ENCODE measurements around the gene CAPN13.

CAPN13 gene

DNA sequence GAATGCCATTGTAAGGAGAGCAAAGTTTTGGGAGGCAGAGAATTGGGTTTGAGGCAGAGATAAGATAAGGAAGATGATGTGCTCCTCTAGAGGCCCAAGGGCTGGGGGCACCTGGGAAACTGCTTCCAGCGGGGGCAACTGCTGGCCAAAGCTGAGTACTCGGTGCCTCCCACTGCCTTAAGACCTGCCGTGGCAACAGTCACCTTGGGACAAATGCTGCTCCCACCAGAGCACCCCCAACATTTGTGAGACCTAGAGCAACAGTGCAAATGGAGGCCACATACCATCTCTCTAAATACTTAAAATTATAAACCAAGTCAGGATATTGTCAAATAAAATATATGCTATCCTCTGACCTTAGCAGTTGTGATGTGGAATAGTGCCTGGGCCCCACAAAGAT, 127.1 kb downstream of the CAPN13 start:
- Mint-ChIP-seq H3K27ac (no peak overlapping the region), H3K27me3 (peaks cover 1% of the 10 kb centered on the region), H3K9me3 (ENCODE audit: low read depth) (no peaks in the 10 kb centered on the region), H3K4me1 (ENCODE audit: low read depth) (no peaks in the 10 kb centered on the region), H3K36me3 (no peaks in the 10 kb centered on the region), H3K4me3 (no peak overlapping the region)

DNA sequence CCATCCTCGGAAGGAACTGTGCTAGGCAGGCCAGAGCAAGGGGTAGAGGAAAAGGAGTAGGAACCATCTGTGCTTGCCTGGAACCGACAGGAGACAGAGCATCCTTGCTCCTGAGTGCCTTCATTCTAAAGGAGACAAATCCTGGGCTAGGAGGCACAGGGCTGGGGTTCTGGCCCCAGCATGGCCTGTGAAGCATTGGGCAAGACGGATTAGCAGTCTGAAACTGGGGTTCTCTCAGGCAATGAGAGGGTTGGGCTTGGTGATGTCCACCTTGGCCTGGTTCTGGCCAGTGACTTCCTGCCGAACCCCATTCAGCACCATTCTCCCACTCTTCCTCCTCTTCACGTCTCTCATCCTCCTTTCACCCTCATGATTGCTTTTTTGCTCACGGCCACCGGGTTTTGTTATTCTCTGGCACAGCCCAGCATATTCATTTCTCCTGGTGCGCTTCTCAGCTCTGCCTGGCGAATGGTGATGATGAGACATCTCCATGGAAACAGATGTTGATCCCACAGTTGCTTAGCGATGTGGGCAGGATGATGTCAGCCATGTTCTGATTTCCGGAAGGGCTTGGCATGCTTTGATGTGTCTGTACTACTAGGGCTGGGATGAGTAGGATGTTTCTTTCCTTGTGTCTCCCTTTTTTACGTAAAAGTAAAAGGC, 127.7 kb downstream of the CAPN13 start:
- no peak overlapping the region for H3K4me3 Mint-ChIP-seq
- no peaks in the 10 kb centered on the region for H3K4me1 Mint-ChIP-seq (ENCODE audit: low read depth)
- H3K27me3 Mint-ChIP-seq: peaks cover 1% of the 10 kb centered on the region
- H3K9me3 Mint-ChIP-seq (ENCODE audit: low read depth): no peaks in the 10 kb centered on the region
- H3K27ac Mint-ChIP-seq: no peak overlapping the region
- no peaks in the 10 kb centered on the region for H3K36me3 Mint-ChIP-seq

DNA sequence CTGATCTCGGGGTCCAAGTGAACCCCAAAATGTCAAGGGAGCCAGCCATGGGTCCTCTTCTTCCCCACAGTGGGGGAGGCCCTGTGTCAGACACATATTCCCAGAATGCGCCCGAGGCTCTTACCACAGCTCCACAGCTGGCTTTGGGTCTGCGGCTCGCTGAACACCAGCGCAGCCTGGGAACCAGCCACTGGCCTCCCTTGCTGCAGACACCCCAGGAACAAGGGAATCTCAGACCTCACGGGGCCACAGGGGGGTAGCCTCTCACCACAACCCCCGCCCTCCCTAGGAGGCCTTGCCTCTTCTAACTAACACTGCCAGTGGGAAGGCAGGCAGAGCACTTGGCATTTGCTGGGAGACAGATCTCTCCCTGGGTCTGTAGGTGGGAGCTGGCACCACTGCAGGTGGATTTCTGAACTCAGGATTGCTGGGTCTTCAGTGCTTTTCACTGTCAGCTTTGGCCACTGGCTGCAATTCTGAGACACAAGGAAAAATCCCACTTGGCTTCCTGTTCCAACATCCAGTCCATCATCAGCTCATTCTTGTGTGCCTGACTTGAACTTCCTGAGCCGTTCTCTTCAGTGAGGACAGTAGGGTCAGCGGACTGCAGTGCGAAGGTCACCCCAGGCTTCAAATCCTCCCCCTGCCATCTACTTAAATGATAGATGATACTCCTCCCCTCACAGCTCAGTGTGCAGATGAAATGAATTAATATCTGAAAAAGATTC, 128.7 kb downstream of the CAPN13 start:
- Mint-ChIP-seq H3K4me1 (ENCODE audit: low read depth) (no peaks in the 10 kb centered on the region), H3K36me3 (no peaks in the 10 kb centered on the region), H3K9me3 (ENCODE audit: low read depth) (no peaks in the 10 kb centered on the region), H3K27ac (no peak overlapping the region), H3K27me3 (peaks cover 3% of the 10 kb centered on the region), H3K4me3 (no peak overlapping the region)

DNA sequence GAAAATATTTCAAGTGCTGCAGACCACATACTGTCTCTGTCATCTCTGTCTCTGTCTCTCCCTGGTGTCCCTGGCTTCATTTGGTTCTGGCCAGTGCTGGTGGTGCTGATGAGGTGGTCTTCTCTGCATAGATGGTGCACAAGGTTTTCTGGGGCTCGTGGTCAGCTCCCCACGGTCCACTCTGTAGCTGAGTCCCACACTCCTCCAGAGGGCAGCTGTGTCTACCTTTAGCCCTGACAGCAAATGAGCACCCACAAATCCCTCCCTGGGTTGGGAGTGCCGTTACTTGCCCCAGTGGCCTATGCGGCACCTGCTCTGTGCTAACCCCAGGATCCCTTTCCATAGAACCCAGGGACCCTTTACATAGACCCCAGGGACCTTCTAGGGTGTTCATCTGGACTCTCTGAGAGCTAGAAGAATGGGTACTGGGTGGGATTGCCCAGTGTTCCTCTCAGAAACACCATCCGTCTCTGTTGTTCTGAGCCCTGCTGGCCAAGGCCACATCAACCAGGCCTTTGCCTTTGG, 129.3 kb downstream of the CAPN13 start:
- H3K4me1 Mint-ChIP-seq (ENCODE audit: low read depth): no peaks in the 10 kb centered on the region
- no peaks in the 10 kb centered on the region for H3K36me3 Mint-ChIP-seq
- H3K4me3 Mint-ChIP-seq: no peak overlapping the region
- H3K27ac Mint-ChIP-seq: no peak overlapping the region
- peaks cover 3% of the 10 kb centered on the region for H3K27me3 Mint-ChIP-seq
- no peaks in the 10 kb centered on the region for H3K9me3 Mint-ChIP-seq (ENCODE audit: low read depth)

DNA sequence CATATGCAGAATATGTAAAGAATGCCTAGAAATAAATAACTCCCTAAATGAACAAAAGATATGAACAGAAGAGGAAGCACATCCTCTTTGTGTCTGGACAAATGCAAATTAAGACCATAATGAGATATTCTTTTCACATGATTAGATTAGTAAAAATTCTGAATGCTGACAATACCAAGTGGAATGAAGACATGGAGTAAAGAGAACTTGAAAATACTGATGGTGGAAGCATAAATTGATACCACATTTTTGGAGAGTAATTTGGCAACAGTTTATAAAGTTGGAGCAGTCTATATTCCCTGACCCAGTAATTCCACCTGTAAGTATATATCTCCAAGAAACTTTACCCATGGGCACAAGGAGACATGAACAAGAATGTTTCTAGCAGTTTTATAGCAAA, 130.0 kb downstream of the CAPN13 start:
- H3K36me3 Mint-ChIP-seq: no peaks in the 10 kb centered on the region
- no peaks in the 10 kb centered on the region for H3K9me3 Mint-ChIP-seq (ENCODE audit: low read depth)
- H3K27ac Mint-ChIP-seq: no peak overlapping the region
- peaks cover 5% of the 10 kb centered on the region for H3K27me3 Mint-ChIP-seq
- no peak overlapping the region for H3K4me3 Mint-ChIP-seq
- H3K4me1 Mint-ChIP-seq (ENCODE audit: low read depth): no peaks in the 10 kb centered on the region

DNA sequence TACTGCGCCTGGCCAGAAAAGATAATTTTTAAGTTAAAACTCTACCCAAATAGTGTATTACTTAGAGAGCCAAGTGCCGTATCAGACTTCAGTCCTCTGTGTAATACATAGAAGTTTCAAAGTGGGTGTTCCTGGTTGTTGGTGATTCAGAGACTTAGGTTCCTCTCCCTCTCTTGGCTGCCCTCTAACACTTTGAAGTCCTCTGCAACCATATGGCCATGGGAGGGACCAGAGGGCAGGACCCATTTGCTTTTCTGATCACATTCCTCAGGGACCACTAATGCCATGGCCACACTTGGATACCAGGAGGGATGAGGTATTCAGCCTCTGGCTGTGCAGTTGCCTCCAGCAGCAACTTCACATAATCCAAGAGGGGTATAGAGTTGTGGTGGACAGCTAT, 131.5 kb downstream of the CAPN13 start:
- Mint-ChIP-seq H3K4me3 (no peak overlapping the region), H3K36me3 (no peaks in the 10 kb centered on the region), H3K4me1 (ENCODE audit: low read depth) (no peaks in the 10 kb centered on the region), H3K27me3 (peaks cover 6% of the 10 kb centered on the region), H3K9me3 (ENCODE audit: low read depth) (no peaks in the 10 kb centered on the region), H3K27ac (no peak overlapping the region)

DNA sequence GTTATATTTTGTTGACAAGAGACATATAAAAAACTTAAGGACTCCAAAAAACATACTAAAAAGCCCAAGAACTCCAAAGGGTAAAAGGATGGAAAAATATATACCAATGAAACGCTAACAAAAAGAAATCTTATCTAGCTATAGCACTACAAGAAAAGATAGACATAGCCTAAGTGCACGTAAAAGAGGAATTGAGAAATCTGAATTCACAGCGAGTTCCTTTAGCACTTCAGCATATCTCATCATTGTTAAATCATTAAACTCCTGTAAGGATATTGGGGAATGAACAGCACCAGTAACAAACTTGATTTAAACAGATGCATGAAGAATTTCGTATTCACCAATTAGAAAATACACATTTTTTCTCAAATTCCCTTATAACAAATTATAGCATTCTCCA, 134.1 kb downstream of the CAPN13 start:
- no peak overlapping the region for H3K27ac Mint-ChIP-seq
- H3K4me3 Mint-ChIP-seq: no peak overlapping the region
- peaks cover 10% of the 10 kb centered on the region for H3K36me3 Mint-ChIP-seq
- peaks cover 5% of the 10 kb centered on the region for H3K27me3 Mint-ChIP-seq
- no peaks in the 10 kb centered on the region for H3K4me1 Mint-ChIP-seq (ENCODE audit: low read depth)
- peaks cover 16% of the 10 kb centered on the region for H3K9me3 Mint-ChIP-seq (ENCODE audit: low read depth)

Measured in activated naive CD8-positive, alpha-beta T cell (primary cell).